ENCODE data around the gene BRME1.

The BRME1 gene

DNA sequence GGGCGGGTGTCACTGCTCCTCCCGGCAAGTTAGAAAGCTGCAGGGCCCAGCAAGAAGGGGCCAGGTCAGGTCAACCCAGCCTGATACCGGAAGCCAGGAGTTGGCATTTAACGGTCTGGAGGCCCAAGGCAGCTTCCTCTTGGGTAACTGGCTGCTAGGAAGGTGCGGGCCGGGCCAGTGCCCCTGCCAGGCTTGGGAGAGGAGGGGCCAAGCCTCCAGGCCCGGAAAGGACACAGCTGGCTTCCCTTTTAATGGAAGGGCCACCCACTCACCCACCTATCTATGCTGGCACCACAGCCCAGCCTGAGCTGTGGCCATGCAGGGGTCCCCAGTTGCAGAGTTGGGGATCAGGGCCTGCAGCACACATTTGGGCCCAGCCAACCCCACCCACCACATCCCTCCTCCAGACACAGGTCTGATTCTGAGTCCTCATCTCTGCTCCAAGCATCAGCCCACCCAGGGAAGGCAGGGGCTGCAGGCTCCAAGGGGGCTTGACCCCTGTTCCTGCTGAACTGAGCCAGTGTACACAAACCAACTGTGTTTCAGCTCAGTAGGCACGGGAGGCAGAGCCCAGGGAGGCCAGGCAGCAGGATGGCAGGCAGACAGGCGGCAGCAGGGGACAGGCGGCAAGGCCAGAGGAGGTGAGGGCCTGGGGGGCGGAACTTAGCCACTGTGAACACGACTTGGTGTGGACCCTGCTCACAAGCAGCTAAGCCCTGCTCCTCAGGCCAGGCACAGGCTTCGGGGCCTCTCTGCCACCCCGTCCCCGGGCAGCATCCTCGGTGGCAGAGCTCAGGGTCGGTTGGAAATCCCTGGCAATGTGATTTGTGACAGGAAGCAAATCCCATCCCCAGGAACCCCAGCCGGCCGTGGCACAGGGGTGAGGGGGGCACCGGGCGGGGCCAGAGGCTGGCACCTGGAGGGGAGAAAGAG is 69.9 kb downstream of the BRME1 start:
- Histone ChIP-seq H3K9ac (no peak overlapping the region), H3K79me2 (ENCODE audit: insufficient read depth, low read depth) (peaks cover 23% of the 10 kb centered on the region), H2AFZ (ENCODE audit: low read depth) (no peak overlapping the region), H3K36me3 (ENCODE audit: insufficient read depth) (no peaks in the 10 kb centered on the region), H3K27ac (no peak overlapping the region), H4K20me1 (ENCODE audit: insufficient read depth) (no peaks in the 10 kb centered on the region), H3K27me3 (ENCODE audit: insufficient read depth, low read depth) (no peaks in the 10 kb centered on the region), H3K4me1 (ENCODE audit: low read depth, poor library complexity, severe bottlenecking) (peaks cover 9% of the 10 kb centered on the region), H3K4me2 (no peak overlapping the region), H3K4me3 (IDR thresholded peaks at IDR 0.05; ENCODE audit: insufficient read depth, low read depth, low read length) (no peak overlapping the region)
- TF ChIP-seq, protein P1, sequence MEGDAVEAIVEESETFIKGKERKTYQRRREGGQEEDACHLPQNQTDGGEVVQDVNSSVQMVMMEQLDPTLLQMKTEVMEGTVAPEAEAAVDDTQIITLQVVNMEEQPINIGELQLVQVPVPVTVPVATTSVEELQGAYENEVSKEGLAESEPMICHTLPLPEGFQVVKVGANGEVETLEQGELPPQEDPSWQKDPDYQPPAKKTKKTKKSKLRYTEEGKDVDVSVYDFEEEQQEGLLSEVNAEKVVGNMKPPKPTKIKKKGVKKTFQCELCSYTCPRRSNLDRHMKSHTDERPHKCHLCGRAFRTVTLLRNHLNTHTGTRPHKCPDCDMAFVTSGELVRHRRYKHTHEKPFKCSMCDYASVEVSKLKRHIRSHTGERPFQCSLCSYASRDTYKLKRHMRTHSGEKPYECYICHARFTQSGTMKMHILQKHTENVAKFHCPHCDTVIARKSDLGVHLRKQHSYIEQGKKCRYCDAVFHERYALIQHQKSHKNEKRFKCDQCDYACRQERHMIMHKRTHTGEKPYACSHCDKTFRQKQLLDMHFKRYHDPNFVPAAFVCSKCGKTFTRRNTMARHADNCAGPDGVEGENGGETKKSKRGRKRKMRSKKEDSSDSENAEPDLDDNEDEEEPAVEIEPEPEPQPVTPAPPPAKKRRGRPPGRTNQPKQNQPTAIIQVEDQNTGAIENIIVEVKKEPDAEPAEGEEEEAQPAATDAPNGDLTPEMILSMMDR (conservative IDR thresholded peaks at IDR 0.05; ENCODE audit: low read depth, low read length): no peak

DNA sequence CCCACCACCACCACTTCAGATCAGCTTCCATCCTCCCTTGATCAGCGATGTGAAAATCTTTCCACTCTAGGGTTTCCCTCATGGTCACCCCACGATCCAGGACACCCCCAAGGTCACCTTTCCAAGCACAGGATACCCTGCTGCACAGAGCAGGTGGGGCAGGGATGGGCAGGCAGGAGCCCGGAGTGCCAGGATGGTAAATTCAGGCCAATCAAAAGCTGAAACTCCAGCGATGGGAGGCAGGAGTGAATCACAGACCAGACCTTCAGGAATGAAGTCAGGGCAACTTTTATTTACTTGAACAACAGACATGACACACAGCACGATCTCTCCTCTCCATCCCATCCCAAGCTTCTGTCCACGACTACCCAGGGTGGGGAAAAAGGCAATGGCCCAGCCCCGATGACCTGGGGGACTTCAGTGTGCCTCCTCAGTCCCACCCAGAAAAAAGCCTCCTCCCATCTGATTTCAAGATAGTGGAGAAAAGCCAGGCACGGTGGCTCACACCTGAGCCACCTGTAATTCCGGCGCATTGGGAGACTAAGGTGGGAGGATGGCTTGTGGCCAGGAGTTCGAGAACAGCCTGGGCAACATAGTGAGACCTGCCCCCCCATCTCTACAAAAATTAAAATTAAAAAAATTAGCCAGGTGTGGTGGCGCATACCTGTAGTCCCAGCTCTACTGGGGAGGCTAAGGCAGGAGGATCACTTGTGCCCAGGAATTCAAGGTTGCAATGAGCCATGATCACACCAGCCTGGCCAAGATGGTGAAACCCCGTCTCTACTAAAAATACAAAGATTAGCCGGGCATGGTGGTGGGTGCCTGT is 71.5 kb downstream of the BRME1 start:
- Histone ChIP-seq H3K9ac (no peak overlapping the region), H3K4me1 (ENCODE audit: low read depth, poor library complexity, severe bottlenecking) (peaks cover 9% of the 10 kb centered on the region)
- TF ChIP-seq, protein P1 (conservative IDR thresholded peaks at IDR 0.05; ENCODE audit: low read depth, low read length): no peak

DNA sequence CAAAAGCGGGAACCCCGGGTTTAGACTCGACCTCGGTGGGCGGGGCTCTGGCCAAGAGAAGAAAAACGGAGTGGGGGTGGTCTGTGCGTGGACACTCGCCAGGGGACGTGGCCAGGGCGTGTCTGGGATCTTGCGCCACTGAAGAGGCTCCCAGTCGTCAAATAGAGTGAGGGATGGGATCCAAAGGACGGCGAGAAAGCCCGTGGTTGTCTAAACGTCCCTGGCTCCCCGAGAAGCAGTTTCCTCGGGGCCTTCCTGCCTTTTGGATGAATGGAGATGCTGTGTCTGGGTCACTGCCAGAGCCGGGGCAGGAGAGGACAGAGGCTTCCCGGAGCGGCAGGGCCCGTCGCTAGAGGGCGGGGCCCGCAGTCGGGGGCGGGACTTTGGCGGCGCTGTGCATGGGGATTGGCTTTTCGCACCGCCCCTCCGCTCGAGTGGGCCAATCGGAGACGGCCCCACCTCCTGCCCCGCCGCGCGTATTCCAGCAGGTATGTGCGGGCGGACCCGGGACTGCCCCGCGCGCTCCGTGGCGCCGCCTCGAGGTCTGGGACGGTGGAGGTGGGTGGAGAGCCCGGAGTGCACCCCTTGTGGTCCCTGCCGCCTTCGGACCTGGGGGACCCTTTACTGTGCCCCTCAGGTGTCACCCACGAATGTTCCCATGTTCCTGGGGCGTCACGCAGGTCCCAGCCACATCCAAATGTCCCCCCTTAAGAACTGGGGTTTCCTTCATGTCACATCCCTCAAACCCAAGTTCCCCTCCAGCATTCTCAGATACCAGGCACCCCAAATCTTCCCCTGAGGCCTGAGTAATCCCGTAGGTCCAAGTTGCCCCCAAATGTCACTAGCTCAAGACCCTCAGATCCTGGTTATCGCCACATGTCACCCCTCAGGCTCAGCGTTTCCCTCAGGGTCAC is 72.3 kb downstream of the BRME1 start:
- Histone ChIP-seq H3K4me1 (ENCODE audit: low read depth, poor library complexity, severe bottlenecking) (peaks cover 5% of the 10 kb centered on the region), H3K36me3 (ENCODE audit: insufficient read depth) (no peaks in the 10 kb centered on the region), H3K9ac (no peak overlapping the region), H3K79me2 (ENCODE audit: insufficient read depth, low read depth) (peaks cover 11% of the 10 kb centered on the region; the same call in 1 of the 2 replicates), H3K27ac (no peak overlapping the region), H4K20me1 (ENCODE audit: insufficient read depth) (no peaks in the 10 kb centered on the region), H3K4me2 (peak overlapping the region; percentile 28; the same call in 1 of the 2 replicates), H2AFZ (ENCODE audit: low read depth) (peak overlapping the region; percentile 46; the same call in 1 of the 2 replicates), H3K27me3 (ENCODE audit: insufficient read depth, low read depth) (no peaks in the 10 kb centered on the region), H3K4me3 (IDR thresholded peaks at IDR 0.05; ENCODE audit: insufficient read depth, low read depth, low read length) (no peak overlapping the region)
- TF ChIP-seq, protein P1 (conservative IDR thresholded peaks at IDR 0.05; ENCODE audit: low read depth, low read length): no peak

More for the DNA sequence above, 71.5 kb downstream of the BRME1 start:
- Histone ChIP-seq H2AFZ (ENCODE audit: low read depth) (no peak overlapping the region; the same call in 1 of the 2 replicates), H3K4me3 (IDR thresholded peaks at IDR 0.05; ENCODE audit: insufficient read depth, low read depth, low read length) (no peak overlapping the region), H3K36me3 (ENCODE audit: insufficient read depth) (no peaks in the 10 kb centered on the region), H4K20me1 (ENCODE audit: insufficient read depth) (no peaks in the 10 kb centered on the region), H3K79me2 (ENCODE audit: insufficient read depth, low read depth) (peaks cover 14% of the 10 kb centered on the region; the same call in 1 of the 2 replicates), H3K27me3 (ENCODE audit: insufficient read depth, low read depth) (no peaks in the 10 kb centered on the region), H3K4me2 (no peak overlapping the region), H3K27ac (no peak overlapping the region)

Measured in KMS-11 (cell line).